ENCODE results near the gene SMURF1. TPM values are rescaled to one million over a fixed set of nuclear protein-coding genes. Genes with fewer than 3 reads are reported as not detected.

The SMURF1 gene
- total and polyA plus RNA-seq, 2 experiments from 2014 or later = 6.8 to 19.1 TPM

DNA sequence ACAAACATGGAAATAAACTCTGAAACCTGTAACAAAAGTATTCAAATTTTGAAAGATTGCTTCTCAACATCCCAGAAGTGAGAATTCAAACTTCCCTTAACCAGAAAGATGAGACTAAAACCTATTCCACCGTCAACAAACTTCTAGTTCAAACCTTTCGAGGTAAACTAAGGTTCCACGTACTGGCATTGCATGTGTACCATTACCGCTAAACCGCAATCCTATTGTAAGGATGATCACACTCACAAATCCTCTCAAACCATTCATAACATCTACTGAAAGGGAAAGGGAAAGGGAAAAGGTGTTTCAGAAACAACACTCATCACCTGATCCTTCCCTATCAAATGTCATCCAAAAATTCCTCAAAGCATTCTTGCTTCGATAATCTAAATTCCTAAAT, 3.1 kb downstream of the SMURF1 start:
- Histone ChIP-seq H3K4me3 (peak overlapping the region; percentile 84), H2AFZ (no peak overlapping the region), H3K9ac (peak overlapping the region; percentile 87), H3K4me1 (ENCODE audit: insufficient read depth) (peaks cover 50% of the 10 kb centered on the region), H3K79me2 (ENCODE audit: insufficient read depth) (peaks cover 64% of the 10 kb centered on the region), H3F3A (ENCODE audit: insufficient read depth) (peaks cover 58% of the 10 kb centered on the region), H3K9me3 (ENCODE audit: low read depth) (no peaks in the 10 kb centered on the region), H3K4me2 (ENCODE audit: unreplicated experiment) (peak overlapping the region; percentile 89), H3K27ac (peak overlapping the region; percentile 91), H3K9me2 (ENCODE audit: insufficient read depth) (no peaks in the 10 kb centered on the region), H3K27me3 (replicated peaks; ENCODE audit: insufficient read depth) (no peaks in the 10 kb centered on the region), H4K20me1 (ENCODE audit: insufficient read depth) (no peaks in the 10 kb centered on the region; the same call in 1 of the 2 replicates), H3K36me3 (ENCODE audit: low read depth) (no peaks in the 10 kb centered on the region)
- in situ Hi-C loops (cut with MboI) = loop anchor here (10.0 kb wide), 1 partner anchor 174 kb away; no protein-coding TSS in a partner anchor
- no peak for TF ChIP-seq EZH2phosphoT487 (IDR thresholded peaks at IDR 0.05; ENCODE audit: insufficient read depth, low read depth)
- no peak for TF ChIP-seq EZH2 (IDR thresholded peaks at IDR 0.05; ENCODE audit: insufficient read depth, poor library complexity, severe bottlenecking)
- 68 to 70% methylated on average over 6 of the region's 6 CpGs for WGBS, 2 experiments (ENCODE audit: low coverage in 1 of 2, low lambda C conversion rate in 2 of 2, missing lambda C conversion rate in 2 of 2)
- peak; percentile 29 for DNase-seq

DNA sequence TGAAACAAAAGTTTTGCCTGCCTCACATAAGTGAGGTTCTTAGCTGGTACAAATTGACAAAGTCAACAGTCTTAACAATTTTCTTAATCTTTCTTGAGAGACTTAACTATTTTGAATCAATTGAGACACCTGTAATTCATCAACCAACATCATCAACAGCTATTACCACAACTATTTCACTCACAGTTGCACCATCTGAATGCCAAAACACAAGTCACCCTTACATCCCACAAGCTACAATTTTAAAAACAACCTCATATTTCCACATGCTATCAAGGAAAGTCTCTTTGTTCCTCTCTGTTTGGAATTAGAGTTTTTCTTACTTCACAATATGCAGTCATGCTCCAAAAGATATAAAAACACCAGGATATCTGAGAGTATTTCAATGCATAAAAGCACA, 4.9 kb downstream of the SMURF1 start:
- peak; percentile 60 for DNase-seq
- no peak for TF ChIP-seq EZH2 (IDR thresholded peaks at IDR 0.05; ENCODE audit: insufficient read depth, poor library complexity, severe bottlenecking)
- TF ChIP-seq EZH2phosphoT487 (IDR thresholded peaks at IDR 0.05; ENCODE audit: insufficient read depth, low read depth) = no peak

DNA sequence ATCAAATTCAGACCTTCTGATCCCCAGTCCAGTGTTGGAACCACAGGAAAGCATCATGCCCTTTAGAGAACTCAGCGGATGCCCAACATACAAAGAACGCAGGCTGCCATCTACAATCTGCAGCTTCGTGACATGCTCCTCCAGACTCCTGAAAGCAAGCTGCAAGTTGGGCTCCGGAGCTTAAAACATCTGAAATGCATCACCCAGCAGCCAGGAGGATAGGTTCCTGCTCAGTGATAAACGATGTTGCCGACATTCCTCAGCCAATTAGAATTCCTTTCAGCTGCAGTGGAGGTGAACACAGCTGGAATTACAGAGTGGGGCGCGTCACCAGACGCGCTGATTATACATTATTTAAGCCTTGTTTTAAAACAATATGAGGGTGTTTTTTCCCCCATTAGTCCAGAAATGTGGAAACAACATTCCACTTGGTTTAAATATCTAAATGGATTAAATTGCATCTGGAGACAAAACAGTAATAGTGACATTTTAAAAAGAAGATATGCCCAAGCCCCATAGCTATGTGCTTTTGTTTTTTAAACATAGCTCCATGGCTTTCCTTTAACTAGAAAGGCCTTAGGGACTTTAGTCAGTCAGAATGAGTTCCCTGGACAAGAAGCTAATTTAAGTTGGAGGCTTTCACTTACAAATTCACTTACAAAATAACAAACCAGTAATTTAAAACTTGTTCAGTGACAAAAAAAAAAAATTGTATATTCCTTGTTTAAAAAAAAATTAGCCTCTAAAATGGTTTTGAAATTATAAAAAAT, 6.3 kb downstream of the SMURF1 start:
- in situ Hi-C loops (cut with MboI) = no loop called here
- no peaks in the 10 kb centered on the region for H3K27me3 ChIP-seq (replicated peaks; ENCODE audit: insufficient read depth)
- peak overlapping the region; percentile 75 for H3K27ac ChIP-seq
- peaks cover 61% of the 10 kb centered on the region for H3F3A ChIP-seq (ENCODE audit: insufficient read depth)
- H3K9me2 ChIP-seq (ENCODE audit: insufficient read depth) = no peaks in the 10 kb centered on the region
- H3K36me3 ChIP-seq (ENCODE audit: low read depth) = no peaks in the 10 kb centered on the region
- H3K4me2 ChIP-seq (ENCODE audit: unreplicated experiment) = peak overlapping the region; percentile 90
- H3K4me3 ChIP-seq = peak overlapping the region; percentile 63
- WGBS, 2 experiments (ENCODE audit: low coverage in 1 of 2, low lambda C conversion rate in 2 of 2, missing lambda C conversion rate in 2 of 2) = 7 to 14% methylated on average over 10 of the region's 10 CpGs
- peak overlapping the region; percentile 63 for H3K9ac ChIP-seq
- peaks cover 50% of the 10 kb centered on the region for H3K4me1 ChIP-seq (ENCODE audit: insufficient read depth)
- DNase-seq = peak; percentile 89
- H3K79me2 ChIP-seq (ENCODE audit: insufficient read depth) = peaks cover 96% of the 10 kb centered on the region
- H3K9me3 ChIP-seq (ENCODE audit: low read depth) = no peaks in the 10 kb centered on the region
- no peaks in the 10 kb centered on the region; the same call in 1 of the 2 replicates for H4K20me1 ChIP-seq (ENCODE audit: insufficient read depth)
- H2AFZ ChIP-seq = no peak overlapping the region
- TF ChIP-seq EZH2phosphoT487 (IDR thresholded peaks at IDR 0.05; ENCODE audit: insufficient read depth, low read depth) = no peak
- no peak for TF ChIP-seq EZH2 (IDR thresholded peaks at IDR 0.05; ENCODE audit: insufficient read depth, poor library complexity, severe bottlenecking)

More for the DNA sequence above, 4.9 kb downstream of the SMURF1 start:
- Histone ChIP-seq H3K4me1 (ENCODE audit: insufficient read depth) (peaks cover 50% of the 10 kb centered on the region), H3K4me3 (peak overlapping the region; percentile 28), H3K9me3 (ENCODE audit: low read depth) (no peaks in the 10 kb centered on the region), H3K79me2 (ENCODE audit: insufficient read depth) (peaks cover 82% of the 10 kb centered on the region), H3K9me2 (ENCODE audit: insufficient read depth) (no peaks in the 10 kb centered on the region), H4K20me1 (ENCODE audit: insufficient read depth) (no peaks in the 10 kb centered on the region; the same call in 1 of the 2 replicates), H3K27ac (peak overlapping the region; percentile 75), H2AFZ (no peak overlapping the region), H3K4me2 (ENCODE audit: unreplicated experiment) (peak overlapping the region; percentile 54), H3K27me3 (replicated peaks; ENCODE audit: insufficient read depth) (no peaks in the 10 kb centered on the region), H3K9ac (peak overlapping the region; percentile 63), H3K36me3 (ENCODE audit: low read depth) (no peaks in the 10 kb centered on the region), H3F3A (ENCODE audit: insufficient read depth) (peaks cover 61% of the 10 kb centered on the region)
- in situ Hi-C loops (cut with MboI) = no loop called here

GRCh38 chr7:99135938-99136337, 8.0 kb downstream of the SMURF1 start:
- Histone ChIP-seq H3K36me3 (ENCODE audit: low read depth) (no peaks in the 10 kb centered on the region), H3K27me3 (replicated peaks; ENCODE audit: insufficient read depth) (no peaks in the 10 kb centered on the region), H3F3A (ENCODE audit: insufficient read depth) (peaks cover 48% of the 10 kb centered on the region), H3K4me2 (ENCODE audit: unreplicated experiment) (no peak overlapping the region), H3K4me3 (no peak overlapping the region), H3K27ac (no peak overlapping the region), H3K9me2 (ENCODE audit: insufficient read depth) (no peaks in the 10 kb centered on the region), H3K9ac (no peak overlapping the region), H3K4me1 (ENCODE audit: insufficient read depth) (peaks cover 45% of the 10 kb centered on the region), H3K9me3 (ENCODE audit: low read depth) (no peaks in the 10 kb centered on the region), H3K79me2 (ENCODE audit: insufficient read depth) (peaks cover 100% of the 10 kb centered on the region), H4K20me1 (ENCODE audit: insufficient read depth) (no peaks in the 10 kb centered on the region; the same call in 1 of the 2 replicates), H2AFZ (no peak overlapping the region)
- in situ Hi-C loops (cut with MboI) = no loop called here
- TF ChIP-seq EZH2phosphoT487 (IDR thresholded peaks at IDR 0.05; ENCODE audit: insufficient read depth, low read depth) = no peak
- TF ChIP-seq EZH2 (IDR thresholded peaks at IDR 0.05; ENCODE audit: insufficient read depth, poor library complexity, severe bottlenecking) = no peak
- WGBS, 2 experiments (ENCODE audit: low coverage in 1 of 2, low lambda C conversion rate in 2 of 2, missing lambda C conversion rate in 2 of 2) = 97 to 98% methylated on average over 4 of the region's 4 CpGs
- DNase-seq = no peak

Data from GM23248 (cell line).